Measurements from ENCODE around the gene NTNG1. TPM values are rescaled to one million over a fixed set of nuclear protein-coding genes. Genes with fewer than 3 reads are reported as not detected.

Gene NTNG1
- total and polyA plus RNA-seq, 2 of the 8 experiments (the other 6 are each of a cell fraction or from before 2014, with no cell fraction given): 1.2 to 4.1 TPM

DNA sequence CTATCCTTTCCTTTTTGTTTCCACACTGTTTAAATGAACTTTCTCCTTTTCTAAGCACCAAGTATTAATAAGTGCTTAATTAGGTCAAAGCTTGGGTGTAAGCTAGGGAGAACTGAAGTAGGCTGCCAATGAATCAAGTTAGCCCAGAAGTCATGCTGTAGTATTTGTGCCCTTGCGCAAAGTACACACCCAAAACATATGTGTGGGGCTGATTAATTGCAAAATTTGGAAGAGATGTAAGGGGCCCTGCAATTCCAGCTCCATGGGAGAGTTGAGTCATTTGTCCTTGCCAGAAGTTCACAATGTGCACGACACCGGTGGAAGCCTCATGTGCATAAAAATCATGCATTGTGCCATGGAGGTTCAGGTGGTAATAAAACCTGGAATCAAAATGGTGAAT, 18.6 kb upstream of the NTNG1 start:
- Histone ChIP-seq H2AK5ac (ENCODE audit: low read depth, low read length) (no peak overlapping the region), H3K36me3 (ENCODE audit: control insufficient read depth in 2 of 4, insufficient read depth in 4 of 4, low read length in 3 of 4) (no peaks in the 10 kb centered on the region), H3K4ac (replicated peaks; ENCODE audit: insufficient read length, low read depth, low read length) (no peak overlapping the region), H2BK15ac (ENCODE audit: low read length) (no peak overlapping the region), H3K18ac (ENCODE audit: extremely low read depth, low read length) (no peak overlapping the region), H2BK12ac (ENCODE audit: low read depth, low read length) (no peak overlapping the region), H4K91ac (replicated peaks; ENCODE audit: insufficient read length, low read length) (no peak overlapping the region), H2BK5ac (ENCODE audit: low read depth, low read length) (no peak overlapping the region), H4K5ac (ENCODE audit: insufficient read length, low read depth, low read length) (no peak overlapping the region), H3K23me2 (ENCODE audit: low read depth, low read length) (no peaks in the 10 kb centered on the region), H3K79me2 (ENCODE audit: control insufficient read depth in 1 of 2, insufficient read depth in 2 of 2, low read length in 2 of 2) (no peaks in the 10 kb centered on the region), H3K56ac (replicated peaks; ENCODE audit: insufficient read length, low read depth, low read length) (no peak overlapping the region), H3K4me3 (ENCODE audit: extremely low read depth in 1 of 4, insufficient read depth in 2 of 4, low read depth in 3 of 4, low read length in 4 of 4) (no peak overlapping the region), H3K27me3 (replicated peaks in 1 of 4; ENCODE audit: control insufficient read depth in 3 of 4, extremely low read depth in 1 of 4, insufficient read depth in 3 of 4, low read length in 3 of 4) (no peaks in the 10 kb centered on the region), H2BK120ac (replicated peaks; ENCODE audit: low read depth, low read length) (no peak overlapping the region), H4K8ac (ENCODE audit: extremely low read depth, insufficient read depth, low read length) (no peak overlapping the region), H3K23ac (ENCODE audit: insufficient read length) (no peak overlapping the region), H3K4me2 (ENCODE audit: insufficient read depth in 1 of 2, low read depth in 2 of 2, low read length in 2 of 2) (no peak overlapping the region), H3K9me3 (ENCODE audit: insufficient read depth in 2 of 2, low read depth in 1 of 2, low read length in 1 of 2) (no peaks in the 10 kb centered on the region), H4K20me1 (replicated peaks in 1 of 2; ENCODE audit: control insufficient read depth in 1 of 2, insufficient read depth in 2 of 2, low read length in 2 of 2) (no peaks in the 10 kb centered on the region), H3K14ac (ENCODE audit: insufficient read length) (no peak overlapping the region), H3K79me1 (ENCODE audit: low read depth, low read length) (no peaks in the 10 kb centered on the region), H2BK20ac (ENCODE audit: low read length) (no peak overlapping the region), H3K27ac (ENCODE audit: low read depth, low read length) (no peak overlapping the region), H3K9ac (replicated peaks in 1 of 4; ENCODE audit: extremely low read depth in 1 of 4, low read depth in 3 of 4, low read length in 3 of 4) (no peak overlapping the region), H2AFZ (ENCODE audit: low read length) (no peak overlapping the region), H3K4me1 (replicated peaks in 1 of 4; ENCODE audit: control insufficient read depth in 3 of 4, insufficient read depth in 4 of 4, low read length in 3 of 4) (no peaks in the 10 kb centered on the region)
- no peak for FAIRE-seq
- TF ChIP-seq ZNF274 (IDR thresholded peaks at IDR 0.05; ENCODE audit: borderline replicate concordance, extremely low read depth, low read length) (no peak), TBP (IDR thresholded peaks at IDR 0.05; ENCODE audit: low read depth, low read length) (no peak), HDAC2 (IDR thresholded peaks at IDR 0.05; ENCODE audit: borderline replicate concordance in 1 of 2, low read depth in 2 of 2, low read length in 2 of 2) (no peak), RBBP5 (IDR thresholded peaks at IDR 0.05; ENCODE audit: borderline replicate concordance, low read depth, low read length) (no peak), CHD1 (IDR thresholded peaks at IDR 0.05; ENCODE audit: low read depth, low read length) (no peak), RNF2 (IDR thresholded peaks at IDR 0.05; ENCODE audit: borderline replicate concordance, low read depth, low read length, missing control alignments, poor library complexity, severe bottlenecking) (no peak), EGR1 (IDR thresholded peaks at IDR 0.05; ENCODE audit: borderline replicate concordance, low read depth, low read length) (no peak), POU5F1 (IDR thresholded peaks at IDR 0.05; ENCODE audit: low read depth, low read length) (no peak), SIN3A (conservative IDR thresholded peaks at IDR 0.05 in 1 of 2, IDR thresholded peaks at IDR 0.05 in 1 of 2; ENCODE audit: low read depth in 1 of 2, low read length in 2 of 2) (no peak), SIX5 (IDR thresholded peaks at IDR 0.05; ENCODE audit: low read depth, low read length) (no peak), MAFK (IDR thresholded peaks at IDR 0.05; ENCODE audit: low read depth, low read length) (no peak)
- TF ChIP-seq, protein P1, sequence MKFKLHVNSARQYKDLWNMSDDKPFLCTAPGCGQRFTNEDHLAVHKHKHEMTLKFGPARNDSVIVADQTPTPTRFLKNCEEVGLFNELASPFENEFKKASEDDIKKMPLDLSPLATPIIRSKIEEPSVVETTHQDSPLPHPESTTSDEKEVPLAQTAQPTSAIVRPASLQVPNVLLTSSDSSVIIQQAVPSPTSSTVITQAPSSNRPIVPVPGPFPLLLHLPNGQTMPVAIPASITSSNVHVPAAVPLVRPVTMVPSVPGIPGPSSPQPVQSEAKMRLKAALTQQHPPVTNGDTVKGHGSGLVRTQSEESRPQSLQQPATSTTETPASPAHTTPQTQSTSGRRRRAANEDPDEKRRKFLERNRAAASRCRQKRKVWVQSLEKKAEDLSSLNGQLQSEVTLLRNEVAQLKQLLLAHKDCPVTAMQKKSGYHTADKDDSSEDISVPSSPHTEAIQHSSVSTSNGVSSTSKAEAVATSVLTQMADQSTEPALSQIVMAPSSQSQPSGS (IDR thresholded peaks at IDR 0.05; ENCODE audit: low read length): no peak
- ChIA-PET CTCF (ENCODE audit: partially characterized antibody) (no interaction called here), POLR2A (ENCODE audit: partially characterized antibody) (no interaction called here)
- DNase-seq (ENCODE audit: low read depth in 1 of 2, low spot score in 2 of 2): no peak
- 94% methylated on average over 3 of the region's 3 CpGs; no CpG with 5 or more reads in 1 of the 2 experiments for WGBS, 2 experiments (ENCODE audit: extremely low coverage in 1 of 2, insufficient coverage in 1 of 2, insufficient read length in 1 of 2, insufficient replicate concordance in 2 of 2, low coverage in 1 of 2, low lambda C conversion rate in 2 of 2, missing lambda C conversion rate in 1 of 2)
